Lower lobe of right lung (tissue), 2 donors: ENCODE data around the gene MYOM1. TPM values are rescaled to one million over a fixed set of nuclear protein-coding genes. Genes with fewer than 3 reads are reported as not detected.

Experiments used
- ATAC-seq, 2 donors: fragments of 200-7000 bp; cut with Tn5 transposase; one replicate each; pipeline ENCODE4 v1.9.1; 2020 to 2022; ENCODE audit warnings: mild to moderate bottlenecking in 2 of 2, moderate library complexity in 2 of 2
- DNase-seq: peaks from one replicate; pipeline ENCODE4 v3.0.0-alpha.2; 2020
- H3K27ac ChIP-seq: fragments of 200-600 bp; one replicate; pipeline ENCODE4 v1.8.0; 2022
- H3K27me3 ChIP-seq: fragments of 200-600 bp; one replicate; pipeline ENCODE4 v1.8.0; 2022; ENCODE audit warnings: low read depth
- H3K36me3 ChIP-seq: fragments of 200-600 bp; one replicate; pipeline ENCODE4 v1.8.0; 2022; ENCODE audit warnings: mild to moderate bottlenecking
- H3K4me1 ChIP-seq: fragments of 200-600 bp; one replicate; pipeline ENCODE4 v1.8.0; 2022
- H3K4me3 ChIP-seq: fragments of 200-600 bp; one replicate; pipeline ENCODE4 v1.8.0; 2022; ENCODE audit warnings: mild to moderate bottlenecking
- H3K9me3 ChIP-seq: fragments of 200-600 bp; one replicate; pipeline ENCODE4 v1.8.0; 2022
- CTCF ChIP-seq: fragments of 200-600 bp; IDR thresholded peaks from one replicate; pipeline ENCODE4 v1.8.0; 2022; ENCODE audit warnings: antibody characterized with exemption, mild to moderate bottlenecking
- intact Hi-C: fragments of 100-400 bp; cut with DNase I; formaldehyde crosslinking; loops from one replicate; pipeline ENCODE4 v1.11.0; 2022
- total RNA-seq: library from RNA; stranded (reverse); fragmentation: NEBNext Ultra II Directional; extraction: Animal tissue kit (Norgen Biotek cat#: 25700); gene quantifications from one replicate; pipeline ENCODE4 v1.2.1, GENCODE V29; 2021
- donor health status: DM: no; HTN: yes; CAD: no; lungs with severe emphysema.

MYOM1 gene
- total RNA-seq, 1 donor from 2014 or later, result 5.0 TPM

GRCh38 chr18:3164381-3164780 is 55.4 kb downstream of the MYOM1 start:
- TF ChIP-seq CTCF, result no peak
- Histone ChIP-seq H3K27me3 (no peaks in the 10 kb centered on the region), H3K4me1 (no peaks in the 10 kb centered on the region), H3K36me3 (no peaks in the 10 kb centered on the region), H3K4me3 (no peak overlapping the region), H3K9me3 (no peaks in the 10 kb centered on the region), H3K27ac (no peak overlapping the region)
- intact Hi-C loops, result no loop called here
- DNase-seq (no peak), ATAC-seq (no peak)

GRCh38 chr18:3163968-3164367 is 55.8 kb downstream of the MYOM1 start:
- H3K9me3 ChIP-seq, result no peaks in the 10 kb centered on the region
- H3K27me3 ChIP-seq, result no peaks in the 10 kb centered on the region
- TF ChIP-seq CTCF, result no peak
- no peak overlapping the region for H3K27ac ChIP-seq
- H3K4me3 ChIP-seq, result no peak overlapping the region
- DNase-seq (no peak), ATAC-seq (no peak)
- H3K4me1 ChIP-seq, result no peaks in the 10 kb centered on the region
- intact Hi-C loops, result no loop called here
- no peaks in the 10 kb centered on the region for H3K36me3 ChIP-seq

GRCh38 chr18:3162181-3162580 is 57.6 kb downstream of the MYOM1 start:
- Histone ChIP-seq H3K4me1 (no peaks in the 10 kb centered on the region), H3K9me3 (no peaks in the 10 kb centered on the region), H3K36me3 (no peaks in the 10 kb centered on the region), H3K4me3 (no peak overlapping the region), H3K27me3 (no peaks in the 10 kb centered on the region), H3K27ac (no peak overlapping the region)
- ATAC-seq (peak; percentile 25 to 31), DNase-seq (no peak)
- no peak for TF ChIP-seq CTCF
- intact Hi-C loops, result no loop called here

GRCh38 chr18:3159830-3160229 is 59.9 kb downstream of the MYOM1 start:
- Histone ChIP-seq H3K27ac (no peak overlapping the region), H3K36me3 (no peaks in the 10 kb centered on the region), H3K4me3 (no peak overlapping the region), H3K4me1 (peaks cover 6% of the 10 kb centered on the region), H3K9me3 (no peaks in the 10 kb centered on the region), H3K27me3 (no peaks in the 10 kb centered on the region)
- no peak for TF ChIP-seq CTCF
- DNase-seq, result no peak
- no peak for ATAC-seq
- intact Hi-C loops, result no loop called here

- Histone ChIP-seq H3K9me3 (no peaks in the 10 kb centered on the region), H3K27ac (no peak overlapping the region), H3K4me1 (peaks cover 6% of the 10 kb centered on the region), H3K27me3 (no peaks in the 10 kb centered on the region), H3K36me3 (no peaks in the 10 kb centered on the region), H3K4me3 (no peak overlapping the region)
- ATAC-seq (no peak), DNase-seq (no peak)
- intact Hi-C loops, result no loop called here
- TF ChIP-seq CTCF, result no peak
These were observed 62.2 kb downstream of the MYOM1 start for GRCh38 chr18:3157606-3158005.

- intact Hi-C loops, result no loop called here
- Histone ChIP-seq H3K36me3 (no peaks in the 10 kb centered on the region), H3K4me1 (peaks cover 6% of the 10 kb centered on the region), H3K27me3 (no peaks in the 10 kb centered on the region), H3K9me3 (no peaks in the 10 kb centered on the region), H3K27ac (no peak overlapping the region), H3K4me3 (no peak overlapping the region)
- no peak for ATAC-seq
- DNase-seq, result no peak
- no peak for TF ChIP-seq CTCF
These were observed 62.7 kb downstream of the MYOM1 start for GRCh38 chr18:3157086-3157485.
